ENCODE results near the gene MEI1.

The MEI1 gene

DNA sequence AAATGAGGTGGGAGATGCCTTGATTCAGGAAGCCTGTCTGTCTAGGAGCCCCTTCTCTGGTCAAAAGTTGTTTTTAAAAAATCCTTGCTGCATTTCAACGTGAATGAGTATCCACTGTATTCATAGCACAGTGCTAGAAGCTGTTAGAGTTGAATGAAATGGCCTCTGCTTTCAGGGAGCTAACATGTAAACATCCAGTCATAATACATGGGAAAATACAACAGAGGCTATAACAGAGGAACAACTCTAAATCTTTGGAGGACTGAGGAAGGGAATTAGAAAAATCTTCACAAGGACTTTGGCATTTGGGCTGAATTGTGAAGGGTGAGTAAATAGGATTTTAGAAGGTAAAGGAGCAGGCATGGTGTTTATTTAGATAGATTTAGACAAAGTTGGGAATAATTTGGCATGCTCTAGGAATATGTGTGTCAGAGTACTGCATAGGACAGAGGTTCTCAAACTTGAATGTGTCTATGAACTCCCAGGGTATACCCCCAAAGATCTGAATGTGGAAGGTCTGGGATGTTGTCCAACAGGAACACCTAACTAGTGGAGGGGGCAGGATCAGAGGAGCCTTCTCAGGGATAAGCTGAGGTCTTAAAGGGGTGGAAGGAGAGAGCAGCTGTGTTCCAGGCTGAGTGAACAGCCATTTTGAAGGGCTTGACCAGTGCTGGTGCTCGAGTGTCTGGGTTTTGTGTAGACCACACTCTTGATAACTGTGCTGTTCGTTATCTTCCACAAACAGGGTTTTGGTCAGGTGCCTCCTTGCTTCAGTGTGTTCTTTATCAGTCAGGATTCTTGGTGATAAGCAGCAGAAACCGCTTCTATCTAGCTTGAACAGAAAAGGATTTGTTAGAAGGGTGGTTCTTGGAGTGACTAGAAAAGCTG lies 146.3 kb downstream of the MEI1 start:
- DNase-seq: no peak

DNA sequence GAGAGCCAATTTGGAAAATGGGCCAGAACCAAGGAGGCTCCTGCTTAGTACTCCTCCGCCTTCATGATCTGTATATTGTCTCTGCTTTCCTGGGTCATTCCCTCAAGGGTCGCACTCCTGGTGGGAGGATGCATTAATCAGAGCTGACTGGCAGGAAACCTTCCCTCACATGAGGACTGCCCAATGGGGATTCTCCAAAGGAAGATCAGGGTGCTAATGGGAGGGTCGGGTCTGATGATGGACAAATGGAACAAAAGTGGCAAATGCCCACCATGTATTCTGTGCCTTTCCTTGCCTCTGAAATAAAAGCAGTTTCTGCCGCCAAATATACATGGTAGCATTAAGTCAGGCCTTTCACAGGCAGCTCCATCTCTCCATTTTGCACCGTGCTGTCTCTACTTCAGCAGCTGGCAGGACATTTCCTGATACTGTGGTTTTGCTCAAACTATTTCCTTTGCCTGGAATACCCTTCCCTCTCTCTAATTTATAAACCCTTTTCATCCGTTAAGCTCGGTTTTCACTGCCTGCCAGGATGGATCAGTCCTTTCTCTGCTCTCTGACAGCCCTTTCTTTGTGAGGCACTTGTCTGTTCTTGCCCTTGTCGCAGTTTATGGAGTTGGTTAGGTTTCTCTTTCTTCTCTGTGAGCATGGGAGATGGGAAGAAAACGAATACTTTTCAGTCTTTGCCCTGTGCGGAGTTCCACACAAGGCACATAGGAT lies 147.1 kb downstream of the MEI1 start:
- DNase-seq: no peak

DNA sequence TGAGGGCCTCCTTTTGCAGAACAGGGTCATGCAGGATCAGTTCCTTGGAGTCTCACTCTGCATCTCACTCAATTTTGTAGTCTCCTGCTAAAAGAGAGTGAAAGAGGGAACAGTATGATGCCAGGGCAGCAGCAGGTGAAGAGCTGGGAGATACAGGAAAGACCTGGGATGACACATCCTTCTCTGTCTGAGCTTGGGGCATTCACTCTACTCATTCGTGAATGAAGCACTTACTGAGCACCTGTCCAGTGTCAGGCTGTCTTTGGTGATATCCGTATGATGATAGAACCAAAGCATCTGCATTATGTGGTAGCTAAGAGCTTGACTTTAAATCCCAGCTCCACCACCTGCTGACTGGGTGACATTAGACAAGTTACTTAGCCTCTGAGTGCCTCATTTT lies 148.0 kb downstream of the MEI1 start:
- DNase-seq: no peak

DNA sequence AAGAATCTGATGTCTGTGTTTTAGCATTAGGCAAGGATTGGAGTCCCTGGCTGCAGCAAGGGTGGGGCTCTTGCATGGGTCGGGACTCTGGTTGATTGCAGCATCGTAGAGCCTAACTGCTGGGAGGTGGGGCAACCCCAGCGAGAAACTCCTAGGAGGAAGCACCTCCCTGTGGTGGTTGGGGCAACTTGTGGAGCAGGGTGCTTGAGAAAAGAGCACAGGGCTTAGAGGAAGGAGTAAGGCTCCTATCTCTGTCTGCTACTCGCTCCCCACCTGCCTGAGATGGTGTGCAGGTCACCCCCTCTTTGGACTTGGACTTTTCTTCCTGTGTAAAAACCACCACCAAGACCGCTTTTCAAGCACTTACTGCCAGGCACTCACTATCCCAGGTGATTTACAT lies 149.2 kb downstream of the MEI1 start:
- no peak for DNase-seq
